Heart right ventricle (tissue), 16 donors: ENCODE results near the gene SLCO2A1. TPM values are rescaled to one million over a fixed set of nuclear protein-coding genes. Genes with fewer than 3 reads are reported as not detected.

Experiments used
- ATAC-seq, 8 donors: fragments of 200-7000 bp; cut with Tn5 transposase; one replicate each; pipeline ENCODE4 v1.9.1; 2020; ENCODE audit warnings: mild to moderate bottlenecking in 8 of 8, moderate library complexity in 8 of 8, moderate number of reproducible peaks in 1 of 8
- DNase-seq, 2 donors: peaks; one replicate each; pipeline ENCODE4 v3.0.0-alpha.2; 2020
- H3K27ac ChIP-seq, 10 donors: fragments of 200-600 bp; sonication (generic) in 2 of 10; one replicate each; pipeline versions ENCODE4 v1.5.0 to v1.8.0; 2020 to 2022; ENCODE audit warnings: mild to moderate bottlenecking in 3 of 10
- H3K27me3 ChIP-seq, 7 donors: fragments of 200-600 bp; one replicate each; pipeline ENCODE4 v1.8.0; 2021 to 2022; ENCODE audit warnings: mild to moderate bottlenecking in 2 of 7
- H3K36me3 ChIP-seq, 9 donors: fragments of 200-600 bp; sonication (generic) in 1 of 9; one replicate each; pipeline versions ENCODE4 v1.5.0 to v1.8.0; 2020 to 2022; ENCODE audit warnings: mild to moderate bottlenecking in 2 of 9
- H3K4me1 ChIP-seq, 9 donors: fragments of 200-600 bp; sonication (generic) in 1 of 9; one replicate each; pipeline versions ENCODE4 v1.5.0 to v1.8.0; 2020 to 2022; ENCODE audit warnings: mild to moderate bottlenecking in 4 of 9
- H3K4me3 ChIP-seq, 10 donors: fragments of 200-600 bp; sonication (generic) in 2 of 10; one replicate each; pipeline versions ENCODE4 v1.5.0 to v1.8.0; 2020 to 2022; ENCODE audit warnings: mild to moderate bottlenecking in 7 of 10, moderate library complexity in 2 of 10
- H3K9me3 ChIP-seq, 11 donors: fragments of 200-600 bp in 10 of 11; sonication (generic) in 2 of 11; one replicate each; pipeline versions ENCODE4 v1.5.0 to v1.8.0; 2013 to 2022; ENCODE audit warnings: mild to moderate bottlenecking in 2 of 11, control low read depth in 1 of 11, moderate library complexity in 1 of 11
- WGBS, 2 donors: extraction: QIAGEN DNeasy Blood & Tissue Kit; methylation state at CpG; one replicate each; pipeline ENCODE4 v1.1.7; 2013; ENCODE audit warnings: inconsistent platforms in 1 of 2; 5-methylcytosine and 5-hydroxymethylcytosine counted together
- intact Hi-C, 10 donors: fragments of 100-400 bp; cut with DNase I; formaldehyde crosslinking; loops; one replicate each; pipeline versions ENCODE4 v1.11.1 to v1.14.2; 2022
- polyA plus RNA-seq, 2 donors: library from polyadenylated mRNA; stranded (reverse); fragments of 200-250 nt; gene quantifications; one replicate each; pipeline ENCODE4 v1.2.3, GENCODE V29; 2013
- total RNA-seq, 10 donors: library from RNA; stranded (reverse); fragmentation: NEBNext Ultra II Directional in 3 of 10; extraction: Animal tissue kit (Norgen Biotek cat#: 25700) in 3 of 10; gene quantifications; one replicate each; pipeline versions ENCODE4 v1.2.1 to v1.2.4, GENCODE V29; 2021 to 2023
- TF ChIP-seq, protein P1 (sequence below), 9 donors: fragments of 200-600 bp; sonication (generic) in 2 of 9; IDR thresholded peaks; one replicate each; pipeline versions ENCODE4 v1.5.0 to v1.8.0; 2021 to 2022; ENCODE audit warnings: antibody characterized with exemption in 9 of 9, mild to moderate bottlenecking in 5 of 9, moderate library complexity in 1 of 9
- donor health status: Arrhythmogenic right ventricular cardiomyopathy.
- donor health status: ischemic (EF 13 %, LVEDD 7.1; RV severe dilation, severe dysfunction).
- donor health status: healthy with polysubstance abuse.
- donor health status: DM: no; HTN: yes; CAD: no.
- donor health status: DM: no; HTN: no; CAD: no.
- donor health status: ischemic (EF 25% LVEDD 6.9; RV normal size, moderate dysfunction).
- donor health status: ischemic (EF 25% LVEDD 5.7; RV mildly dilated, moderate dysfunction).
- donor health status: healthy.
- donor health status: DM: yes; HTN: yes; CAD: no.
- donor health status: Ischemic cardiomyopathy.
- donor health status: ischemic (EF 35%, LVEDD 5.7; RV mildly dilated, moderate dysfunction).
- donor health status: nonischemic (EF 11% LVEDD 7.7; RV severe dilation, severe dysfunction).
- donor health status: DM: yes; HTN: yes; CAD: no.
- donor health status: PGD.
- donor health status: ischemic (EF 29% LVEDD 5.4; RV normal size, mild dysfunction).
- donor health status: nonischemic (EF 23%, LVEDD 6.1; RV moderate dilation, normal function).

SLCO2A1 gene
- total and polyA plus RNA-seq, 12 donors = 3.6 to 30.4 (median 10.0) TPM

DNA sequence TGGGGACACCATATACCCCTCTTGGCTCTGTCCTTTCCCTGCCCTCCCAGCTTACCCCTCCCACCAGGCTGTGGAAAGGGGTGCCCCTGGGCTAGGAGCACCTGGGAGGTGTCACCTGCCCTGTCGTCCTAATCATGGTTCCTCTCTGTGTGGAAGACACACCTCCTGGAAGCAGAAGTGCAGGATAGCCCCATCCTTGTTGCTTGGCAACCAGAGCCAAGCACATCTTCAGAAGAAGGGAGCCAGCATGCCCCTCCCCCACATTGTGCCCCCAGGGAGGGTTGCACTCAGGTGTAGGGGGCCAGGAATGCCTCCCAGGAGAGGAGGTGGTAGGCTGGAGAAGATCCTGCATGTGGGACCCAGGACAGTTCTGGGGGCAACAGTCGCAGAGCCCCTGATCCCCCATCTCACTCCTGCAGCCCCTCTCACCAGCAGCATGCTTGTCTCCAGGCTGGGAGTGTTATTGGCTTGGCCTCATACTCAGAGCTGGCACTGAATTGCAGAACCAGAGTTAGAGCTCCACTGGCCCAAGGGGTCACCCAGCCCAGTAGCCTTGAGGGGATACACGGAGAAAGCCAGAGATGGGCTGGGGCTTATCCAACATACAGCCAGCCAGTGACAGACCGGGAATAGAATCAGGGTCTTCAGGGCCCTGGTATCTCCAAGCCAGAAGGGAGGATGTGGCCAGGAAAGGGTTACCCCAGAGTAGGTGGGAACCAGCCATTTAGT lies 142.5 kb downstream of the SLCO2A1 start:
- no peak for ATAC-seq
- TF ChIP-seq, protein P1, sequence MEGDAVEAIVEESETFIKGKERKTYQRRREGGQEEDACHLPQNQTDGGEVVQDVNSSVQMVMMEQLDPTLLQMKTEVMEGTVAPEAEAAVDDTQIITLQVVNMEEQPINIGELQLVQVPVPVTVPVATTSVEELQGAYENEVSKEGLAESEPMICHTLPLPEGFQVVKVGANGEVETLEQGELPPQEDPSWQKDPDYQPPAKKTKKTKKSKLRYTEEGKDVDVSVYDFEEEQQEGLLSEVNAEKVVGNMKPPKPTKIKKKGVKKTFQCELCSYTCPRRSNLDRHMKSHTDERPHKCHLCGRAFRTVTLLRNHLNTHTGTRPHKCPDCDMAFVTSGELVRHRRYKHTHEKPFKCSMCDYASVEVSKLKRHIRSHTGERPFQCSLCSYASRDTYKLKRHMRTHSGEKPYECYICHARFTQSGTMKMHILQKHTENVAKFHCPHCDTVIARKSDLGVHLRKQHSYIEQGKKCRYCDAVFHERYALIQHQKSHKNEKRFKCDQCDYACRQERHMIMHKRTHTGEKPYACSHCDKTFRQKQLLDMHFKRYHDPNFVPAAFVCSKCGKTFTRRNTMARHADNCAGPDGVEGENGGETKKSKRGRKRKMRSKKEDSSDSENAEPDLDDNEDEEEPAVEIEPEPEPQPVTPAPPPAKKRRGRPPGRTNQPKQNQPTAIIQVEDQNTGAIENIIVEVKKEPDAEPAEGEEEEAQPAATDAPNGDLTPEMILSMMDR (IDR thresholded peaks at IDR 0.05) = no peak
- H3K36me3 ChIP-seq = peaks cover 0 to 2% (median 0%) of the 10 kb centered on the region in 9 donors
- H3K9me3 ChIP-seq = no peaks in the 10 kb centered on the region
- peak in 1 of 2 donors; percentile 2 for DNase-seq
- intact Hi-C loops = loop anchor here in 1 of 10 donors (5.0 kb wide), 1 partner anchor 35 kb away; no protein-coding TSS in a partner anchor
- no peaks in the 10 kb centered on the region for H3K27me3 ChIP-seq
- no peak overlapping the region for H3K4me3 ChIP-seq
- WGBS, 2 donors = 84 to 88% methylated on average over 4 of the region's 4 CpGs
- H3K4me1 ChIP-seq = peaks cover 0 to 41% (median 18%) of the 10 kb centered on the region in 9 donors
- H3K27ac ChIP-seq = no peak overlapping the region

DNA sequence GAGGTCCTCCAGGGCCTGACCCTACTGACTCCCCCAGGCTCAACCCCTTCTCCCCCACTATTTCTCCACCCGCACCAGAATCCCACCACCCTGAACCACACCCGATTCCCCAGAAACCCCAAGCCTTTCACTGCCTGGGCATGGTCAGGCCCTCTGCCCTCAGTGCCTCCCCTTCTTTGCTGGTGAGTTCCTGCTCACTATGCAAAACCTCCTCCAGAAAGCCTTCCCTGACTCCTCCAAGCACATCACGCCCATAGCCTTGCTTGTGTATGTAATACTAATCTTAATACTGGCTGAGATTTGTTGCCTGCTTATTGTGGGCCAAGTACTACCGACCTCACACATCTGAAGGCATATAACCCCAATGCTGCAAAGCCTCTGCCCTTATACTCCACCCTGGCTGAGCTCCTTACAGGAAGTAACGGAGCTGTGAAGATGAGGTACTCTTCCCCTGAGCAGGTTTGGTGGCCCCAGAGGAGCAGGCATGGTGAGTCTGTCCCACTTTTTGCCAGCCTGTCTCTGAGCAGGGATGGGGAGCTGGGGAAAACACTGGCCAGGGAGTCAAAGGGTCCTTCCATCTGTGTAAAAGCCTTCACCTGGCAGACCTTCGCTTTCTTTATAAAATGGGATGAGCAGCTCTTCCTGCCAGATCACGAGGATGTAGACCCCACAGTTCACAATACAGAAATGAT lies 143.5 kb downstream of the SLCO2A1 start:
- TF ChIP-seq, protein P1 (IDR thresholded peaks at IDR 0.05) = no peak
- Histone ChIP-seq H3K4me3 (no peak overlapping the region), H3K27me3 (no peaks in the 10 kb centered on the region), H3K4me1 (peaks cover 0 to 31% (median 16%) of the 10 kb centered on the region in 9 donors), H3K27ac (no peak overlapping the region), H3K9me3 (no peaks in the 10 kb centered on the region), H3K36me3 (peaks cover 0 to 10% (median 0%) of the 10 kb centered on the region in 9 donors)
- DNase-seq = no peak
- intact Hi-C loops = loop anchor here in 1 of 10 donors (5.0 kb wide), 1 partner anchor 34 kb away; no protein-coding TSS in a partner anchor
- no peak for ATAC-seq
- 89 to 96% methylated on average over 7 of the region's 7 CpGs for WGBS, 2 donors

DNA sequence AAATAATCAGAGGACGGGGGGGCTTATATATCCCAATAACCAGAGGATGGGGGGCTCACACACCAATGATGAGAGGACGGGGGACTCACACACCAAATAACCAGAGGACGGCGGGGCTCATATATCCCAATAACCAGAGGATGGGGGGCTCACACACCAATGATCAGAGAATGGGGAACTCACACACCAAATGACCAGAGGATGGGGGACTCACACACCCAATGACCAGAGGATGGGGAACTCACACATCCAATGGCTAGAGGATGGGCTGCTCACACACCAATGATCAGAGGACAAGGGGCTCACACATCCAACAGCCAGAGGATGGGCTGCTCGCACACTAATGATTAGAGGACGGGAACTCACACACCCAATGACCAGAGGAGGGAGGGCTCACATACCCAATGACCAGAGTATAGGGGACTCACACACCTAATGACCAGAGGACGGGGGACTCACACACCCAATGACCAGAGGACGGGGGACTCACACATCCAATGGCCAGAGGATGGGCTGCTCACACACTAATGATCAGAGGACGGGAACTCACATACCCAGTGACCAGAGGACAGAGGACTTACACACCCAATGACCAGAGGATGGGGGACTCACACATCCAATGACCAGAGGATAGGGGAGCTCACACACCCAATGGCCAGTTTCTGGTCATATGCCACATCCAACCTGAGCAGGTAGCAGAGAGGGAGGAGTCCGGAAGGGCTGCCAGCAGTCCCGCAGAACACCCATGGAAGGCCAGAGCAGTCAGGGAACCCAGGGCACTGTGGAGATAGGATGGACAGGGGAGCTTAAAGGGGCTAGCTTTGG lies 144.6 kb downstream of the SLCO2A1 start:
- DNase-seq = no peak
- TF ChIP-seq, protein P1 (IDR thresholded peaks at IDR 0.05) = no peak
- no peaks in the 10 kb centered on the region for H3K9me3 ChIP-seq
- H3K4me1 ChIP-seq = peaks cover 0 to 29% (median 16%) of the 10 kb centered on the region in 9 donors
- H3K4me3 ChIP-seq = no peak overlapping the region
- no peak for ATAC-seq
- intact Hi-C loops = loop anchor here in 1 of 10 donors (5.0 kb wide), 1 partner anchor 33 kb away; no protein-coding TSS in a partner anchor
- WGBS, 2 donors = 95 to 96% methylated on average over 11 of the region's 11 CpGs
- no peak overlapping the region for H3K27ac ChIP-seq
- H3K36me3 ChIP-seq = peaks cover 0 to 10% (median 0%) of the 10 kb centered on the region in 9 donors
- no peaks in the 10 kb centered on the region for H3K27me3 ChIP-seq
